HepG2 (cell line): ENCODE measurements around the gene ACSS3. TPM values are rescaled to one million over a fixed set of nuclear protein-coding genes. Genes with fewer than 3 reads are reported as not detected.

Experiments
- CERS6 ChIP-seq: sonication (generic); formaldehyde crosslinking; IDR thresholded peaks from 2 replicates; pipeline ENCODE4 v1.5.0; 2020; ENCODE audit warnings: missing genetic modification reagents
- DMAP1 ChIP-seq: IDR thresholded peaks from 2 replicates; pipeline ENCODE4 v1.6.1; 2016
- EP300 ChIP-seq, 3 experiments: sonication (generic) in 1 of 3; formaldehyde crosslinking in 1 of 3; IDR thresholded peaks; 2 replicates each; pipeline versions ENCODE4 v1.5.1 to v1.6.1; 2011 to 2020; ENCODE audit warnings: low read depth in 2 of 3, low read length in 2 of 3, borderline replicate concordance in 1 of 3, improper control_type of control experiment in 1 of 3, mild to moderate bottlenecking in 1 of 3, missing genetic modification reagents in 1 of 3, moderate library complexity in 1 of 3
- LCORL ChIP-seq, 2 experiments: fragments of 450-650 bp in 1 of 2; sonication (generic) in 1 of 2; formaldehyde crosslinking in 1 of 2; IDR thresholded peaks; 2 replicates each; pipeline versions ENCODE4 v1.5.0 to v1.6.1; 2017 to 2020; ENCODE audit warnings: antibody characterized with exemption in 1 of 2, missing genetic modification reagents in 1 of 2
- MYC ChIP-seq: sonication (generic); formaldehyde crosslinking; IDR thresholded peaks from 2 replicates; pipeline ENCODE4 v1.9.0; 2021; ENCODE audit warnings: missing genetic modification reagents, borderline replicate concordance
- NFIB ChIP-seq: sonication (generic); formaldehyde crosslinking; IDR thresholded peaks from 2 replicates; pipeline ENCODE4 v1.9.0; 2021; ENCODE audit warnings: missing genetic modification reagents, mild to moderate bottlenecking, borderline replicate concordance
- PAWR ChIP-seq: sonication (generic); formaldehyde crosslinking; IDR thresholded peaks from 2 replicates; pipeline ENCODE4 v1.4.0; 2020; ENCODE audit warnings: missing genetic modification reagents, mild to moderate bottlenecking, borderline replicate concordance
- POGZ ChIP-seq: sonication (generic); formaldehyde crosslinking; IDR thresholded peaks from 2 replicates; pipeline ENCODE4 v1.4.0; 2020; ENCODE audit warnings: mild to moderate bottlenecking, missing genetic modification reagents
- REST ChIP-seq, 2 experiments: IDR thresholded peaks; 2 replicates each; pipeline ENCODE4 v1.6.1; 2011 to 2012; ENCODE audit warnings: low read length in 2 of 2, borderline replicate concordance in 1 of 2, low read depth in 1 of 2, mild to moderate bottlenecking in 1 of 2, moderate library complexity in 1 of 2
- SETDB1 ChIP-seq: sonication (generic); formaldehyde crosslinking; IDR thresholded peaks from 2 replicates; pipeline ENCODE4 v1.5.1; 2020; ENCODE audit warnings: missing genetic modification reagents, mild to moderate bottlenecking, borderline replicate concordance
- TAF1 ChIP-seq: sonication (generic); formaldehyde crosslinking; IDR thresholded peaks from 2 replicates; pipeline ENCODE4 v1.4.0; 2020; ENCODE audit warnings: missing genetic modification reagents
- TFAP4 ChIP-seq: sonication (generic); IDR thresholded peaks from 2 replicates; pipeline ENCODE4 v1.6.1; 2016; ENCODE audit warnings: low read depth, borderline replicate concordance
- ZBTB26 ChIP-seq: IDR thresholded peaks from 2 replicates; pipeline ENCODE4 v1.6.1; 2016; ENCODE audit warnings: missing compliant biosample characterization, missing genetic modification reagents, borderline replicate concordance
- ZC3H4 ChIP-seq: sonication (generic); formaldehyde crosslinking; IDR thresholded peaks from 2 replicates; pipeline ENCODE4 v1.4.0; 2020; ENCODE audit warnings: missing genetic modification reagents, borderline replicate concordance
- ZFP91 ChIP-seq: sonication (generic); formaldehyde crosslinking; IDR thresholded peaks from 2 replicates; pipeline ENCODE4 v1.9.0; 2022; ENCODE audit warnings: missing genetic modification reagents, mild to moderate bottlenecking, borderline replicate concordance
- ZNF138 ChIP-seq: sonication (generic); formaldehyde crosslinking; IDR thresholded peaks from 2 replicates; pipeline ENCODE4 v1.5.0; 2020; ENCODE audit warnings: mild to moderate bottlenecking, low read depth, missing genetic modification reagents
- ZNF577 ChIP-seq: sonication (generic); formaldehyde crosslinking; IDR thresholded peaks from 2 replicates; pipeline ENCODE4 v1.4.0; 2020; ENCODE audit warnings: mild to moderate bottlenecking, low read depth, missing genetic modification reagents, borderline replicate concordance
- ZNF629 ChIP-seq: sonication (generic); formaldehyde crosslinking; conservative IDR thresholded peaks from 2 replicates; pipeline ENCODE4 v1.5.0; 2020; ENCODE audit warnings: missing genetic modification reagents
- polyA plus RNA-seq, 8 experiments: library from polyadenylated mRNA; depleted of rRNA in 3 of 8; stranded (reverse) in 7 of 8; unstranded in 1 of 8; fragments of >200 nt; fragmentation: Illumina TruSeq in 4 of 8; extraction: Trizol in 4 of 8; gene quantifications; 2 replicates each; pipeline versions ENCODE4 v1.2.1 to v1.2.3, GENCODE V29; 2011 to 2016; ENCODE audit warnings: low read depth in 4 of 8, missing spikeins in 1 of 8, mixed read lengths in 1 of 8; ENCODE audit not compliant: insufficient read depth in 1 of 8
- total RNA-seq, 5 experiments: library from RNA; depleted of rRNA; stranded (reverse); fragments of >200 nt; fragmentation: Illumina TruSeq; extraction: Trizol; gene quantifications; 2 replicates each; pipeline ENCODE4 v1.2.3, GENCODE V29; 2016; ENCODE audit warnings: low read depth in 1 of 5

Gene ACSS3
- total and polyA plus RNA-seq, 2 of the 13 experiments (the other 11 are each of a cell fraction or from before 2014, with no cell fraction given) = 79.5 to 86.3 TPM

GRCh38 chr12:81077686-81078441 is at the start of gene ACSS3 (continued):
- peak in 1 of 2 experiments; percentile 42; a peak in 1 of 4 replicates for TF ChIP-seq REST (IDR thresholded peaks at IDR 0.05; ENCODE audit: borderline replicate concordance in 1 of 2, low read depth in 1 of 2, low read length in 2 of 2)
- 0 out of 2 replicates have a peak, but pooled peaks have one; percentile 26 for TF ChIP-seq ZBTB26 (CRISPR knock-in tag)
- peak; percentile 28; the same call in 1 of the 2 replicates for TF ChIP-seq TFAP4
- no peak for TF ChIP-seq CERS6 (CRISPR knock-in tag)
- TF ChIP-seq MYC (CRISPR knock-in tag) = no peak; the same call in 1 of the 2 replicates
- TF ChIP-seq PAWR = peak; percentile 32; the same call in 1 of the 2 replicates
- TF ChIP-seq DMAP1 = peak; percentile 25; the same call in 1 of the 2 replicates
- TF ChIP-seq EP300 (IDR thresholded peaks at IDR 0.05; ENCODE audit: low read depth in 2 of 2, low read length in 2 of 2) = 0 out of 4 replicates have a peak, but pooled peaks of 1 of the 2 experiments have one; percentile 33
- no peak for TF ChIP-seq EP300 (CRISPR knock-in tag; IDR thresholded peaks at IDR 0.05; ENCODE audit: borderline replicate concordance)
- TF ChIP-seq ZC3H4 (CRISPR knock-in tag) = no peak; the same call in 1 of the 2 replicates
- peak; percentile 58; the same call in 1 of the 2 replicates for TF ChIP-seq POGZ (CRISPR knock-in tag)
- 0 out of 2 replicates have a peak, but pooled peaks have one; percentile 20 for TF ChIP-seq ZNF138 (CRISPR knock-in tag)
- no peak for TF ChIP-seq SETDB1 (CRISPR knock-in tag)
- TF ChIP-seq ZNF577 (CRISPR knock-in tag) = 0 out of 2 replicates have a peak, but pooled peaks have one; percentile 32
- no peak for TF ChIP-seq LCORL (IDR thresholded peaks at IDR 0.05)
- TF ChIP-seq LCORL (CRISPR knock-in tag; IDR thresholded peaks at IDR 0.05) = 0 out of 2 replicates have a peak, but pooled peaks have one; percentile 21
- no peak for TF ChIP-seq ZNF629 (CRISPR knock-in tag)
- peak; percentile 64; the same call in 1 of the 2 replicates for TF ChIP-seq ZFP91
- TF ChIP-seq TAF1 (CRISPR knock-in tag) = peak; percentile 79
- TF ChIP-seq NFIB (CRISPR knock-in tag) = no peak
